H7 (cell line): ENCODE results near the gene SLC45A3. TPM values are rescaled to one million over a fixed set of nuclear protein-coding genes. Genes with fewer than 3 reads are reported as not detected.

Experiments
- DNase-seq: peaks from one replicate; pipeline ENCODE4 v3.0.0; 2012
- H3K27me3 ChIP-seq: 2 replicates; pipeline ENCODE4 v1.6.0; 2011; ENCODE audit warnings: mild to moderate bottlenecking, low read length; ENCODE audit not compliant: control insufficient read depth, insufficient read depth
- H3K36me3 ChIP-seq: replicated peaks from 2 replicates; pipeline ENCODE4 v1.5.1; 2011; ENCODE audit warnings: low read length; ENCODE audit not compliant: control insufficient read depth, insufficient read depth
- H3K4me3 ChIP-seq: 2 replicates; pipeline ENCODE4 v1.5.1; 2011; ENCODE audit warnings: low read depth, mild to moderate bottlenecking, control low read depth, low read length, moderate library complexity; ENCODE audit not compliant: insufficient read depth
- total RNA-seq: library from RNA; depleted of rRNA; stranded (reverse); fragments of >200 nt; shearing (Covaris generic); gene quantifications from 2 replicates; pipeline ENCODE4 v1.2.3, GENCODE V29; 2014; rRNA removed

Gene SLC45A3
- total RNA-seq, 1 experiment from 2014 or later = 20.7 TPM

DNA sequence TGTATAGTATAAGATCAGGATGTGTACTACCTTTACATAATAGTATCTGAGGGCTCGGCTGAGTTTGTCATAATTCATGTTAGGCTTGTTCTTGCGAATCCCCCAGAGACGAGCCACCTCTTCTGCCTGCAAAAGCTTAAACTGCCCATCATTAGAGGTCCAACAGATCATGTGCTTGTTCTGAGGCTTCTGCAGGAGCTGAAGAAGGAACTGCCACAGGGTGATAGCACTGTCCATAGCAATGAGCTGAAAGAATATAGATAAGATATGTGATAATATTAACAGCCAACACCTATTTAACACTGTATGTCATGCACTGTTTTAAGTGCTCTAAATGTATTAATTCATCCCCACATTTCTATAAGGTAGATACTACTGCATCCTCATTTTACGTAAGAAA is 56.7 kb downstream of the SLC45A3 start:
- Histone ChIP-seq H3K27me3 (no peaks in the 10 kb centered on the region), H3K36me3 (peaks cover 12% of the 10 kb centered on the region), H3K4me3 (no peak overlapping the region)
- DNase-seq = no peak

- peaks cover 25% of the 10 kb centered on the region for H3K36me3 ChIP-seq
Measured at GRCh38 chr1:205620269-205620668, 60.0 kb downstream of the SLC45A3 start.

DNA sequence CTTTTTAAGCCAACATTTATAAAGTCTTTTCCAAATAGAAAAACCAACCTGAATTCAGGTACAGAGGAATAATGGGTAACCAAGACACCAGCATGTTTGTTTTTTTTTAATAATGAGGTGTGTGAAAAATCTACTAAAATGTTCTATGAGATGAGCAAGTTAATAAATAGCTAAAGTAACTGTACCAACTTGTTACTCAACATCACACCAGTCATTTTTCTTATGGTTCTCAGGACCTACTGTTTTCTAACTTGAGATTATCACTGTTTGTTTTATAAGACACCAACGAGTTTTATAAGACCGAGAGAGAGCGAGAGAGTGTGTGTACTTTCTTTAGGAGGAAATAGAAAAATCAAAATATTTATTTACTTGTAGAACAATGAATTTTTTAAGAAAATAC is 60.9 kb downstream of the SLC45A3 start:
- H3K4me3 ChIP-seq = no peak overlapping the region
- DNase-seq = no peak
- H3K27me3 ChIP-seq = no peaks in the 10 kb centered on the region
- peaks cover 25% of the 10 kb centered on the region for H3K36me3 ChIP-seq

More at GRCh38 chr1:205620269-205620668, 60.0 kb downstream of the SLC45A3 start:
- Histone ChIP-seq H3K27me3 (no peaks in the 10 kb centered on the region), H3K4me3 (no peak overlapping the region)
- DNase-seq = no peak

GRCh38 chr1:205616563-205617293 is 63.6 kb downstream of the SLC45A3 start:
- H3K4me3 ChIP-seq = no peak overlapping the region
- DNase-seq = no peak
- no peaks in the 10 kb centered on the region for H3K27me3 ChIP-seq
- peaks cover 26% of the 10 kb centered on the region for H3K36me3 ChIP-seq

- no peak for DNase-seq
- Histone ChIP-seq H3K4me3 (no peak overlapping the region), H3K36me3 (peaks cover 26% of the 10 kb centered on the region)
Measured at GRCh38 chr1:205615789-205616188, 64.5 kb downstream of the SLC45A3 start.

GRCh38 chr1:205613854-205614412 is 66.4 kb downstream of the SLC45A3 start:
- peaks cover 20% of the 10 kb centered on the region for H3K36me3 ChIP-seq
- H3K27me3 ChIP-seq = no peaks in the 10 kb centered on the region
- DNase-seq = no peak
- no peak overlapping the region for H3K4me3 ChIP-seq

More at GRCh38 chr1:205615789-205616188, 64.5 kb downstream of the SLC45A3 start:
- no peaks in the 10 kb centered on the region for H3K27me3 ChIP-seq

GRCh38 chr1:205612556-205612955 is 67.8 kb downstream of the SLC45A3 start:
- DNase-seq = no peak
- H3K4me3 ChIP-seq = no peak overlapping the region
- no peaks in the 10 kb centered on the region for H3K27me3 ChIP-seq
- H3K36me3 ChIP-seq = peaks cover 13% of the 10 kb centered on the region

- Histone ChIP-seq H3K36me3 (peaks cover 13% of the 10 kb centered on the region), H3K4me3 (no peak overlapping the region), H3K27me3 (no peaks in the 10 kb centered on the region)
- no peak for DNase-seq
Measured at GRCh38 chr1:205612104-205612503, 68.2 kb downstream of the SLC45A3 start.

GRCh38 chr1:205610901-205611466 is 69.3 kb downstream of the SLC45A3 start:
- Histone ChIP-seq H3K4me3 (no peak overlapping the region), H3K27me3 (no peaks in the 10 kb centered on the region), H3K36me3 (peaks cover 6% of the 10 kb centered on the region)
- DNase-seq = no peak

GRCh38 chr1:205610036-205610435 is 70.3 kb downstream of the SLC45A3 start:
- no peaks in the 10 kb centered on the region for H3K27me3 ChIP-seq
- peaks cover 4% of the 10 kb centered on the region for H3K36me3 ChIP-seq
- peak; percentile 45 for DNase-seq
- H3K4me3 ChIP-seq = no peak overlapping the region

Other genes with a start within 250 kb of the SLC45A3 start
- 6.7 and 9.0 TPM in 2 replicates for gene BLACAT1, start 224.5 kb downstream of the SLC45A3 start, total RNA-seq
- 48.3 and 52.0 TPM in 2 replicates for gene CDK18, start 175.8 kb downstream of the SLC45A3 start, total RNA-seq
- 13.0 and 20.1 TPM in 2 replicates for gene ELK4, start 48.5 kb downstream of the SLC45A3 start, total RNA-seq
- 300 and 371 TPM in 2 replicates for gene NUCKS1, start 69.7 kb upstream of the SLC45A3 start, total RNA-seq
- 7.6 and 10.7 TPM in 2 replicates for gene RAB29, start 95.0 kb upstream of the SLC45A3 start, total RNA-seq
- 23.3 and 23.5 TPM in 2 replicates for gene SLC41A1, start 132.7 kb upstream of the SLC45A3 start, total RNA-seq
- not detected in 2 replicates for gene PM20D1, start 169.6 kb upstream of the SLC45A3 start, total RNA-seq